HL-60 (cell line): ENCODE data around the gene PLAC8L1.

Source experiments
- DNase-seq, 2 experiments: peaks; one replicate each; pipeline ENCODE4 v3.0.0-alpha.2; 2010 to 2020; ENCODE audit warnings: low read depth in 1 of 2, low spot score in 1 of 2
- H3K27ac ChIP-seq: fragments of 250-450 bp; sonication (Bioruptor Pico); replicated peaks from 2 replicates; pipeline ENCODE4 v1.5.1; 2020; ENCODE audit warnings: mild to moderate bottlenecking, moderate library complexity
- H3K27me3 ChIP-seq: fragments of 250-450 bp; sonication (Bioruptor Pico); 2 replicates; pipeline ENCODE4 v1.5.1; 2021; ENCODE audit warnings: mild to moderate bottlenecking, moderate library complexity; ENCODE audit not compliant: insufficient read depth, poor library complexity, severe bottlenecking
- H3K4me3 ChIP-seq: replicated peaks from 2 replicates; pipeline ENCODE4 v1.5.1; 2011; ENCODE audit warnings: mild to moderate bottlenecking, control low read depth, low read length; ENCODE audit not compliant: insufficient read depth
- CTCF ChIP-seq: IDR thresholded peaks from one replicate; pipeline ENCODE4 v1.5.1; 2011; ENCODE audit warnings: low read length, control low read depth, inconsistent platforms; ENCODE audit not compliant: insufficient read depth
- GABPA ChIP-seq: IDR thresholded peaks from 2 replicates; pipeline ENCODE4 v1.6.1; 2012; ENCODE audit warnings: low read depth
- POLR2AphosphoS5 ChIP-seq: IDR thresholded peaks from 2 replicates; pipeline ENCODE4 v1.6.1; 2012; ENCODE audit warnings: low read depth
- REST ChIP-seq: IDR thresholded peaks from 2 replicates; pipeline ENCODE4 v1.6.1; 2012; ENCODE audit warnings: low read depth; ENCODE audit not compliant: insufficient replicate concordance
- SPI1 ChIP-seq: IDR thresholded peaks from 2 replicates; pipeline ENCODE4 v1.6.1; 2012; ENCODE audit warnings: low read depth, mild to moderate bottlenecking, borderline replicate concordance

Gene PLAC8L1

GRCh38 chr5:146052780-146053179 lies 52.6 kb downstream of the PLAC8L1 start:
- TF ChIP-seq SPI1 (no peak), CTCF (peak; percentile 23)
- Histone ChIP-seq H3K4me3 (no peak overlapping the region), H3K27ac (no peak overlapping the region), H3K27me3 (peaks cover 4% of the 10 kb centered on the region)
- no peak for DNase-seq

GRCh38 chr5:146051678-146052077 lies 53.7 kb downstream of the PLAC8L1 start:
- Histone ChIP-seq H3K27ac (no peak overlapping the region), H3K27me3 (peaks cover 4% of the 10 kb centered on the region), H3K4me3 (no peak overlapping the region)
- TF ChIP-seq CTCF (no peak), REST (no peak), POLR2AphosphoS5 (no peak), SPI1 (no peak), GABPA (no peak)
- no peak for DNase-seq

GRCh38 chr5:146050086-146050485 lies 55.3 kb downstream of the PLAC8L1 start:
- TF ChIP-seq CTCF (no peak), SPI1 (no peak), GABPA (no peak), POLR2AphosphoS5 (no peak), REST (no peak)
- Histone ChIP-seq H3K27ac (no peak overlapping the region), H3K27me3 (peaks cover 4% of the 10 kb centered on the region), H3K4me3 (no peak overlapping the region)
- no peak for DNase-seq

GRCh38 chr5:146049704-146050026 lies 55.7 kb downstream of the PLAC8L1 start:
- Histone ChIP-seq H3K4me3 (no peak overlapping the region), H3K27me3 (peaks cover 2% of the 10 kb centered on the region), H3K27ac (no peak overlapping the region)
- TF ChIP-seq REST (no peak), POLR2AphosphoS5 (no peak), SPI1 (no peak), CTCF (no peak)
- no peak for DNase-seq
